Esophagus squamous epithelium (tissue), 4 donors: ENCODE data around the gene HNRNPM.

Source experiments
- POLR2A ChIP-seq, 4 donors: fragments of 450-650 bp; IDR thresholded peaks; one replicate each; pipeline ENCODE4 v1.6.1; 2017; ENCODE audit warnings: antibody characterized with exemption in 4 of 4, mild to moderate bottlenecking in 4 of 4, moderate library complexity in 3 of 4
- TF ChIP-seq, protein P1 (sequence below), 6 experiments: fragments of 450-650 bp in 4 of 6; fragments of 200-600 bp in 2 of 6; sonication (generic) in 2 of 6; IDR thresholded peaks; one replicate each; pipeline ENCODE4 v1.5.1; 2016 to 2019; ENCODE audit warnings: antibody characterized with exemption in 6 of 6, mild to moderate bottlenecking in 4 of 6, moderate library complexity in 4 of 6

GRCh38 chr19:8453616-8454015 lies 8.8 kb downstream of the HNRNPM start:
- TF ChIP-seq, protein P1, sequence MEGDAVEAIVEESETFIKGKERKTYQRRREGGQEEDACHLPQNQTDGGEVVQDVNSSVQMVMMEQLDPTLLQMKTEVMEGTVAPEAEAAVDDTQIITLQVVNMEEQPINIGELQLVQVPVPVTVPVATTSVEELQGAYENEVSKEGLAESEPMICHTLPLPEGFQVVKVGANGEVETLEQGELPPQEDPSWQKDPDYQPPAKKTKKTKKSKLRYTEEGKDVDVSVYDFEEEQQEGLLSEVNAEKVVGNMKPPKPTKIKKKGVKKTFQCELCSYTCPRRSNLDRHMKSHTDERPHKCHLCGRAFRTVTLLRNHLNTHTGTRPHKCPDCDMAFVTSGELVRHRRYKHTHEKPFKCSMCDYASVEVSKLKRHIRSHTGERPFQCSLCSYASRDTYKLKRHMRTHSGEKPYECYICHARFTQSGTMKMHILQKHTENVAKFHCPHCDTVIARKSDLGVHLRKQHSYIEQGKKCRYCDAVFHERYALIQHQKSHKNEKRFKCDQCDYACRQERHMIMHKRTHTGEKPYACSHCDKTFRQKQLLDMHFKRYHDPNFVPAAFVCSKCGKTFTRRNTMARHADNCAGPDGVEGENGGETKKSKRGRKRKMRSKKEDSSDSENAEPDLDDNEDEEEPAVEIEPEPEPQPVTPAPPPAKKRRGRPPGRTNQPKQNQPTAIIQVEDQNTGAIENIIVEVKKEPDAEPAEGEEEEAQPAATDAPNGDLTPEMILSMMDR (IDR thresholded peaks at IDR 0.05), result no peak
- no peak for TF ChIP-seq POLR2A (IDR thresholded peaks at IDR 0.05)
